GDM1 (cell line): ENCODE results near the gene SOX6.

Experiments
- DNase-seq: peaks from one replicate; lab custom pipeline; 2025; lab: John Stamatoyannopoulos, UW

SOX6 gene

GRCh38 chr11:15989685-15990084 lies 366.7 kb downstream of the SOX6 start:
- DNase-seq: no peak

GRCh38 chr11:15988693-15989231 lies 367.6 kb downstream of the SOX6 start:
- no peak for DNase-seq

GRCh38 chr11:15988016-15988550 lies 368.3 kb downstream of the SOX6 start:
- DNase-seq: no peak

GRCh38 chr11:15987046-15987445 lies 369.3 kb downstream of the SOX6 start:
- DNase-seq: no peak

GRCh38 chr11:15985860-15986139 lies 370.5 kb downstream of the SOX6 start:
- DNase-seq: no peak

GRCh38 chr11:15985127-15985859 lies 371.1 kb downstream of the SOX6 start:
- no peak for DNase-seq

- no peak for DNase-seq
These were observed 375.1 kb downstream of the SOX6 start for GRCh38 chr11:15981292-15981691.

- no peak for DNase-seq
These were observed 379.2 kb downstream of the SOX6 start for GRCh38 chr11:15977116-15977515.

GRCh38 chr11:15976433-15977045 lies 379.8 kb downstream of the SOX6 start:
- DNase-seq: no peak

GRCh38 chr11:15975742-15976141 lies 380.6 kb downstream of the SOX6 start:
- DNase-seq: no peak

- DNase-seq: no peak
These were observed 383.5 kb downstream of the SOX6 start for GRCh38 chr11:15972838-15973237.

GRCh38 chr11:15971215-15971546 lies 385.2 kb downstream of the SOX6 start:
- no peak for DNase-seq

GRCh38 chr11:15970506-15971214 lies 385.7 kb downstream of the SOX6 start:
- no peak for DNase-seq

GRCh38 chr11:15969701-15970329 lies 386.5 kb downstream of the SOX6 start:
- no peak for DNase-seq

GRCh38 chr11:15969281-15969680 lies 387.1 kb downstream of the SOX6 start:
- peak; percentile 44 for DNase-seq

GRCh38 chr11:15968461-15969130 lies 387.8 kb downstream of the SOX6 start:
- no peak for DNase-seq

- DNase-seq: no peak
These were observed 388.4 kb downstream of the SOX6 start for GRCh38 chr11:15967966-15968365.

GRCh38 chr11:15967166-15967565 lies 389.2 kb downstream of the SOX6 start:
- no peak for DNase-seq

GRCh38 chr11:15965562-15966250 lies 390.6 kb downstream of the SOX6 start:
- DNase-seq: no peak

GRCh38 chr11:15963266-15963665 lies 393.1 kb downstream of the SOX6 start:
- DNase-seq: no peak

GRCh38 chr11:15958910-15959309 lies 397.4 kb downstream of the SOX6 start:
- no peak for DNase-seq
